ENCODE measurements around the gene MEAK7. TPM values are rescaled to one million over a fixed set of nuclear protein-coding genes. Genes with fewer than 3 reads are reported as not detected.
A peak's percentile ranks its signal among the peaks of the same experiment; 100 is the strongest.

The MEAK7 gene
- total RNA-seq, 2 donors from 2014 or later = 30.3 to 34.9 TPM

- Mint-ChIP-seq H3K36me3 (ENCODE audit: low read depth) (peaks cover 36% of the 10 kb centered on the region), H3K4me1 (no peaks in the 10 kb centered on the region), H3K27ac (no peak overlapping the region), H3K4me3 (no peak overlapping the region), H3K9me3 (peaks cover 29% of the 10 kb centered on the region), H3K27me3 (ENCODE audit: insufficient read depth) (no peaks in the 10 kb centered on the region)
- H3K4me3 ChIP-seq (ENCODE audit: low read length) = peak overlapping the region; percentile 58
- no peak for DNase-seq
- H3K27ac ChIP-seq (ENCODE audit: low read depth, low read length) = no peak overlapping the region
- no peaks in the 10 kb centered on the region for H3K4me1 ChIP-seq (ENCODE audit: control insufficient read depth, insufficient read depth, low read length)
- H3K9ac ChIP-seq (ENCODE audit: extremely low read depth, low read length, poor library complexity, severe bottlenecking) = no peak overlapping the region
- TF ChIP-seq, protein P1, sequence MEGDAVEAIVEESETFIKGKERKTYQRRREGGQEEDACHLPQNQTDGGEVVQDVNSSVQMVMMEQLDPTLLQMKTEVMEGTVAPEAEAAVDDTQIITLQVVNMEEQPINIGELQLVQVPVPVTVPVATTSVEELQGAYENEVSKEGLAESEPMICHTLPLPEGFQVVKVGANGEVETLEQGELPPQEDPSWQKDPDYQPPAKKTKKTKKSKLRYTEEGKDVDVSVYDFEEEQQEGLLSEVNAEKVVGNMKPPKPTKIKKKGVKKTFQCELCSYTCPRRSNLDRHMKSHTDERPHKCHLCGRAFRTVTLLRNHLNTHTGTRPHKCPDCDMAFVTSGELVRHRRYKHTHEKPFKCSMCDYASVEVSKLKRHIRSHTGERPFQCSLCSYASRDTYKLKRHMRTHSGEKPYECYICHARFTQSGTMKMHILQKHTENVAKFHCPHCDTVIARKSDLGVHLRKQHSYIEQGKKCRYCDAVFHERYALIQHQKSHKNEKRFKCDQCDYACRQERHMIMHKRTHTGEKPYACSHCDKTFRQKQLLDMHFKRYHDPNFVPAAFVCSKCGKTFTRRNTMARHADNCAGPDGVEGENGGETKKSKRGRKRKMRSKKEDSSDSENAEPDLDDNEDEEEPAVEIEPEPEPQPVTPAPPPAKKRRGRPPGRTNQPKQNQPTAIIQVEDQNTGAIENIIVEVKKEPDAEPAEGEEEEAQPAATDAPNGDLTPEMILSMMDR (conservative IDR thresholded peaks at IDR 0.05) = no peak
- H3K36me3 ChIP-seq (ENCODE audit: control insufficient read depth, insufficient read depth, low read length) = peaks cover 28% of the 10 kb centered on the region
- H3K27me3 ChIP-seq (ENCODE audit: control insufficient read depth, insufficient read depth, low read length, poor library complexity, severe bottlenecking) = no peaks in the 10 kb centered on the region
- peaks cover 26% of the 10 kb centered on the region for H3K9me3 ChIP-seq (ENCODE audit: control insufficient read depth, low read length)
- WGBS, 2 experiments (ENCODE audit: insufficient coverage in 1 of 2, insufficient read length in 1 of 2) = 80 to 100% methylated on average over 1 of the region's 1 CpG
Observed at GRCh38 chr16:84467256-84467655, 37.2 kb downstream of the MEAK7 start.

GRCh38 chr16:84466692-84467091, 37.8 kb downstream of the MEAK7 start:
- Histone ChIP-seq H3K27me3 (ENCODE audit: control insufficient read depth, insufficient read depth, low read length, poor library complexity, severe bottlenecking) (no peaks in the 10 kb centered on the region), H3K9ac (ENCODE audit: extremely low read depth, low read length, poor library complexity, severe bottlenecking) (no peak overlapping the region), H3K27ac (ENCODE audit: low read depth, low read length) (no peak overlapping the region), H3K36me3 (ENCODE audit: control insufficient read depth, insufficient read depth, low read length) (peaks cover 28% of the 10 kb centered on the region), H3K9me3 (ENCODE audit: control insufficient read depth, low read length) (peaks cover 26% of the 10 kb centered on the region), H3K4me1 (ENCODE audit: control insufficient read depth, insufficient read depth, low read length) (no peaks in the 10 kb centered on the region), H3K4me3 (ENCODE audit: low read length) (no peak overlapping the region)
- Mint-ChIP-seq H3K27me3 (ENCODE audit: insufficient read depth) (no peaks in the 10 kb centered on the region), H3K9me3 (peaks cover 24% of the 10 kb centered on the region), H3K27ac (no peak overlapping the region), H3K4me3 (no peak overlapping the region), H3K36me3 (ENCODE audit: low read depth) (peaks cover 31% of the 10 kb centered on the region), H3K4me1 (no peaks in the 10 kb centered on the region)
- TF ChIP-seq, protein P1 (conservative IDR thresholded peaks at IDR 0.05) = no peak
- no peak for DNase-seq
- WGBS, 2 experiments (ENCODE audit: insufficient coverage in 1 of 2, insufficient read length in 1 of 2) = 30 to 50% methylated on average over 2 to 3 of the region's 4 CpGs

GRCh38 chr16:84465154-84465553, 39.3 kb downstream of the MEAK7 start:
- H3K27me3 ChIP-seq (ENCODE audit: control insufficient read depth, insufficient read depth, low read length, poor library complexity, severe bottlenecking) = no peaks in the 10 kb centered on the region
- H3K36me3 ChIP-seq (ENCODE audit: control insufficient read depth, insufficient read depth, low read length) = peaks cover 28% of the 10 kb centered on the region
- no peak overlapping the region for H3K27ac Mint-ChIP-seq
- no peak overlapping the region for H3K4me3 ChIP-seq (ENCODE audit: low read length)
- peaks cover 23% of the 10 kb centered on the region for H3K9me3 Mint-ChIP-seq
- no peaks in the 10 kb centered on the region for H3K4me1 Mint-ChIP-seq
- peak; percentile 45 for DNase-seq
- WGBS, 2 experiments (ENCODE audit: insufficient coverage in 1 of 2, insufficient read length in 1 of 2) = 90 to 95% methylated on average over 6 of the region's 6 CpGs
- H3K36me3 Mint-ChIP-seq (ENCODE audit: low read depth) = peaks cover 28% of the 10 kb centered on the region
- no peaks in the 10 kb centered on the region for H3K4me1 ChIP-seq (ENCODE audit: control insufficient read depth, insufficient read depth, low read length)
- no peak overlapping the region for H3K9ac ChIP-seq (ENCODE audit: extremely low read depth, low read length, poor library complexity, severe bottlenecking)
- H3K9me3 ChIP-seq (ENCODE audit: control insufficient read depth, low read length) = peaks cover 26% of the 10 kb centered on the region
- no peak overlapping the region for H3K4me3 Mint-ChIP-seq
- H3K27me3 Mint-ChIP-seq (ENCODE audit: insufficient read depth) = no peaks in the 10 kb centered on the region
- H3K27ac ChIP-seq (ENCODE audit: low read depth, low read length) = no peak overlapping the region
- TF ChIP-seq, protein P1 (conservative IDR thresholded peaks at IDR 0.05) = peak; percentile 23

Measured in endodermal cell (in vitro differentiated cells).